DOHH2 (cell line): ENCODE measurements around the gene FAM219A.

Experiments
- EZH2phosphoT487 ChIP-seq: fragments of 200-600 bp; sonication (generic); IDR thresholded peaks from 2 replicates; pipeline ENCODE4 v1.6.1; 2017; ENCODE audit warnings: borderline replicate concordance, mild to moderate bottlenecking, antibody characterized with exemption, low read length, moderate library complexity, mixed read lengths
- TF ChIP-seq, protein P1 (sequence below): fragments of 200-600 bp; sonication (generic); IDR thresholded peaks from one replicate; pipeline ENCODE4 v1.5.1; 2014; ENCODE audit warnings: antibody characterized with exemption, mild to moderate bottlenecking, low read depth, low read length; ENCODE audit not compliant: poor library complexity, severe bottlenecking

DNA sequence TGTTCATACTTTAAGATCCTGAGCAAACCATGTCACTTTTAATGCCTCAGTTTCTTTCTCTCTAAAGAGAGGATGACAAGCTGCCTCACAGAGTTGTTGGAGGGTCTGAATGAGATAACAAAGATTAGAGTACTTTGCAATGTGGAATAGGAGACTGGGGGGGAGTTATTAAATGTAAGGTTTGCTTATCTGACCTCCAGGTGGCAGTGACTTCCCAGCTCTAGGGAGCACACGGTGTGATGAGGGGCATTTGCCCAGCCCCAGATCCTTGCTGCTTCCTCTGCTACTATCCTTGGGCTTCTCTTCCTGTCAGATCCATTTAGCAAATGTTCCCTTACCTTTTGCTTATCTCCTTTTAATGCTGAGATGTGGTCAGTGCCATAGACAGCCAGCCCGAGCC, 33.7 kb upstream of the FAM219A start:
- TF ChIP-seq, protein P1, sequence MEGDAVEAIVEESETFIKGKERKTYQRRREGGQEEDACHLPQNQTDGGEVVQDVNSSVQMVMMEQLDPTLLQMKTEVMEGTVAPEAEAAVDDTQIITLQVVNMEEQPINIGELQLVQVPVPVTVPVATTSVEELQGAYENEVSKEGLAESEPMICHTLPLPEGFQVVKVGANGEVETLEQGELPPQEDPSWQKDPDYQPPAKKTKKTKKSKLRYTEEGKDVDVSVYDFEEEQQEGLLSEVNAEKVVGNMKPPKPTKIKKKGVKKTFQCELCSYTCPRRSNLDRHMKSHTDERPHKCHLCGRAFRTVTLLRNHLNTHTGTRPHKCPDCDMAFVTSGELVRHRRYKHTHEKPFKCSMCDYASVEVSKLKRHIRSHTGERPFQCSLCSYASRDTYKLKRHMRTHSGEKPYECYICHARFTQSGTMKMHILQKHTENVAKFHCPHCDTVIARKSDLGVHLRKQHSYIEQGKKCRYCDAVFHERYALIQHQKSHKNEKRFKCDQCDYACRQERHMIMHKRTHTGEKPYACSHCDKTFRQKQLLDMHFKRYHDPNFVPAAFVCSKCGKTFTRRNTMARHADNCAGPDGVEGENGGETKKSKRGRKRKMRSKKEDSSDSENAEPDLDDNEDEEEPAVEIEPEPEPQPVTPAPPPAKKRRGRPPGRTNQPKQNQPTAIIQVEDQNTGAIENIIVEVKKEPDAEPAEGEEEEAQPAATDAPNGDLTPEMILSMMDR, result no peak
- TF ChIP-seq EZH2phosphoT487, result no peak
